Skin epidermis (tissue), 12 donors: ENCODE data around the gene UBR1.

Source experiments
- H3K27ac ChIP-seq, 21 experiments: fragments of 200-600 bp; sonication (generic) in 11 of 21; one replicate each; pipeline ENCODE4 v1.5.0; 2020; ENCODE audit warnings: mild to moderate bottlenecking in 3 of 21, inconsistent platforms in 2 of 21, moderate library complexity in 2 of 21
- H3K4me3 ChIP-seq, 7 experiments: fragments of 200-600 bp; sonication (generic) in 2 of 7; one replicate each; pipeline ENCODE4 v1.5.0; 2020; ENCODE audit warnings: inconsistent platforms in 2 of 7, mild to moderate bottlenecking in 2 of 7, moderate library complexity in 1 of 7

UBR1 gene

GRCh38 chr15:43118286-43118685 is 12.4 kb upstream of the UBR1 start:
- no peak overlapping the region for H3K27ac ChIP-seq

GRCh38 chr15:43111354-43111753 is 5.5 kb upstream of the UBR1 start:
- H3K27ac ChIP-seq = no peak overlapping the region
- H3K4me3 ChIP-seq = no peak overlapping the region

More at GRCh38 chr15:43118286-43118685, 12.4 kb upstream of the UBR1 start:
- H3K4me3 ChIP-seq = no peak overlapping the region

- H3K27ac ChIP-seq = no peak overlapping the region
- H3K4me3 ChIP-seq = no peak overlapping the region
Observed at GRCh38 chr15:43107751-43108150, 1.9 kb upstream of the UBR1 start.

- H3K4me3 ChIP-seq = peak overlapping the region; percentile 67 to 86 (median 78)
- H3K27ac ChIP-seq = peak overlapping the region; percentile 46 to 96 (median 89)
Observed at GRCh38 chr15:43106486-43106829, 620 bp upstream of the UBR1 start.

GRCh38 chr15:43105077-43105736 is 631 bp downstream of the UBR1 start:
- H3K27ac ChIP-seq = peak overlapping the region; percentile 46 to 96 (median 89)
- H3K4me3 ChIP-seq = peak overlapping the region; percentile 67 to 86 (median 78)

- Histone ChIP-seq H3K27ac (peak overlapping the region in 7 of 21 experiments; percentile 3 to 96 (median 91)), H3K4me3 (peak overlapping the region in 3 of 7 experiments; percentile 67 to 78 (median 75))
Observed at GRCh38 chr15:43104426-43104825, 1.4 kb downstream of the UBR1 start.

- H3K4me3 ChIP-seq = no peak overlapping the region
Observed at GRCh38 chr15:43103907-43104306, 1.9 kb downstream of the UBR1 start.

GRCh38 chr15:43102187-43102586 is 3.7 kb downstream of the UBR1 start:
- no peak overlapping the region for H3K27ac ChIP-seq

More at GRCh38 chr15:43103907-43104306, 1.9 kb downstream of the UBR1 start:
- H3K27ac ChIP-seq = peak overlapping the region in 4 of 21 experiments; percentile 2 to 96 (median 92)

GRCh38 chr15:43100971-43101370 is 4.9 kb downstream of the UBR1 start:
- H3K27ac ChIP-seq = no peak overlapping the region
- no peak overlapping the region for H3K4me3 ChIP-seq

More at GRCh38 chr15:43102187-43102586, 3.7 kb downstream of the UBR1 start:
- no peak overlapping the region for H3K4me3 ChIP-seq

- Histone ChIP-seq H3K27ac (no peak overlapping the region), H3K4me3 (no peak overlapping the region)
Observed at GRCh38 chr15:43099105-43099845, 6.6 kb downstream of the UBR1 start.

- Histone ChIP-seq H3K27ac (no peak overlapping the region), H3K4me3 (no peak overlapping the region)
Observed at GRCh38 chr15:43096411-43096810, 9.4 kb downstream of the UBR1 start.

- Histone ChIP-seq H3K27ac (no peak overlapping the region), H3K4me3 (no peak overlapping the region)
Observed at GRCh38 chr15:43095708-43096347, 10.0 kb downstream of the UBR1 start.

GRCh38 chr15:43095243-43095642 is 10.6 kb downstream of the UBR1 start:
- Histone ChIP-seq H3K27ac (no peak overlapping the region), H3K4me3 (no peak overlapping the region)

GRCh38 chr15:43094416-43095030 is 11.3 kb downstream of the UBR1 start:
- Histone ChIP-seq H3K27ac (no peak overlapping the region), H3K4me3 (no peak overlapping the region)

GRCh38 chr15:43093026-43093425 is 12.8 kb downstream of the UBR1 start:
- no peak overlapping the region for H3K4me3 ChIP-seq

GRCh38 chr15:43091859-43092258 is 14.0 kb downstream of the UBR1 start:
- H3K4me3 ChIP-seq = no peak overlapping the region
- peak overlapping the region in 2 of 21 experiments; percentile 4 to 20 for H3K27ac ChIP-seq

More at GRCh38 chr15:43093026-43093425, 12.8 kb downstream of the UBR1 start:
- H3K27ac ChIP-seq = peak overlapping the region in 2 of 21 experiments; percentile 15 to 20

- no peak overlapping the region for H3K27ac ChIP-seq
- no peak overlapping the region for H3K4me3 ChIP-seq
Observed at GRCh38 chr15:43086551-43086950, 19.3 kb downstream of the UBR1 start.

- Histone ChIP-seq H3K4me3 (no peak overlapping the region), H3K27ac (no peak overlapping the region)
Observed at GRCh38 chr15:43085921-43086320, 19.9 kb downstream of the UBR1 start.

GRCh38 chr15:43082509-43082908 is 23.3 kb downstream of the UBR1 start:
- Histone ChIP-seq H3K4me3 (no peak overlapping the region), H3K27ac (no peak overlapping the region)

GRCh38 chr15:43081283-43081682 is 24.6 kb downstream of the UBR1 start:
- H3K4me3 ChIP-seq = no peak overlapping the region
- no peak overlapping the region for H3K27ac ChIP-seq
